Type B pancreatic cell (in vitro differentiated cells): ENCODE measurements around the gene C1orf35. TPM values are rescaled to one million over a fixed set of nuclear protein-coding genes. Genes with fewer than 3 reads are reported as not detected.

ENCODE experiments used
- DNase-seq: peaks from one replicate; pipeline ENCODE4 v3.0.0; 2021; ENCODE audit warnings: mixed read lengths; ENCODE audit not compliant: unreplicated experiment; ENCODE audit errors: extremely low spot score
- H3K27ac Mint-ChIP-seq: 2 replicates; pipeline ENCODE4 v1.8.0; 2021; ENCODE audit warnings: mild to moderate bottlenecking, mixed read lengths
- H3K27me3 Mint-ChIP-seq: 2 replicates; pipeline ENCODE4 v1.8.0; 2021; ENCODE audit warnings: mixed read lengths
- H3K36me3 Mint-ChIP-seq: 2 replicates; pipeline ENCODE4 v1.8.0; 2021; ENCODE audit warnings: mixed read lengths
- H3K4me1 Mint-ChIP-seq: one replicate; pipeline ENCODE4 v1.8.0; 2021; ENCODE audit warnings: mixed read lengths; ENCODE audit not compliant: unreplicated experiment
- H3K4me3 Mint-ChIP-seq: 2 replicates; pipeline ENCODE4 v1.8.0; 2021; ENCODE audit warnings: mild to moderate bottlenecking, mixed read lengths
- H3K9me3 Mint-ChIP-seq: 2 replicates; pipeline ENCODE4 v1.8.0; 2021; ENCODE audit warnings: mixed read lengths
- CTCF ChIP-seq: fragments of 200-600 bp; sonication (generic); conservative IDR thresholded peaks from 2 replicates; pipeline ENCODE4 v1.5.0; 2021; ENCODE audit warnings: antibody characterized with exemption, mild to moderate bottlenecking
- total RNA-seq: library from RNA; stranded (reverse); gene quantifications from 2 replicates; pipeline ENCODE4 v1.2.1, GENCODE V29; 2021; ENCODE audit warnings: low replicate concordance

C1orf35 gene
- total RNA-seq, 1 donor from 2014 or later: 23.3 TPM

- H3K9me3 Mint-ChIP-seq: no peaks in the 10 kb centered on the region
- H3K4me1 Mint-ChIP-seq: peaks cover 9% of the 10 kb centered on the region
- H3K36me3 Mint-ChIP-seq: peaks cover 23% of the 10 kb centered on the region
- no peak for DNase-seq
- H3K27me3 Mint-ChIP-seq: no peaks in the 10 kb centered on the region
- peak overlapping the region; percentile 81 for H3K27ac Mint-ChIP-seq
- no peak overlapping the region for H3K4me3 Mint-ChIP-seq
- no peak for TF ChIP-seq CTCF
These were observed 9.8 kb downstream of the C1orf35 start for GRCh38 chr1:228093050-228093906.

GRCh38 chr1:228092342-228093049, 10.6 kb downstream of the C1orf35 start:
- Mint-ChIP-seq H3K4me1 (peaks cover 15% of the 10 kb centered on the region), H3K9me3 (no peaks in the 10 kb centered on the region), H3K27me3 (no peaks in the 10 kb centered on the region), H3K36me3 (peaks cover 28% of the 10 kb centered on the region), H3K4me3 (no peak overlapping the region), H3K27ac (peak overlapping the region; percentile 81)
- no peak for DNase-seq
- TF ChIP-seq CTCF: no peak

- DNase-seq: no peak
- Mint-ChIP-seq H3K4me3 (no peak overlapping the region), H3K27me3 (no peaks in the 10 kb centered on the region), H3K4me1 (peaks cover 26% of the 10 kb centered on the region), H3K27ac (peak overlapping the region; percentile 81), H3K9me3 (no peaks in the 10 kb centered on the region), H3K36me3 (peaks cover 28% of the 10 kb centered on the region)
- TF ChIP-seq CTCF: no peak
These were observed 12.0 kb downstream of the C1orf35 start for GRCh38 chr1:228091084-228091483.

GRCh38 chr1:228090613-228091081, 12.5 kb downstream of the C1orf35 start:
- Mint-ChIP-seq H3K4me3 (no peak overlapping the region), H3K27me3 (no peaks in the 10 kb centered on the region), H3K36me3 (peaks cover 24% of the 10 kb centered on the region), H3K4me1 (peaks cover 26% of the 10 kb centered on the region), H3K9me3 (no peaks in the 10 kb centered on the region), H3K27ac (peak overlapping the region; percentile 81)
- DNase-seq: no peak
- no peak for TF ChIP-seq CTCF

GRCh38 chr1:228089519-228090380, 13.4 kb downstream of the C1orf35 start:
- Mint-ChIP-seq H3K27me3 (no peaks in the 10 kb centered on the region), H3K4me1 (peaks cover 35% of the 10 kb centered on the region), H3K9me3 (no peaks in the 10 kb centered on the region), H3K36me3 (peaks cover 16% of the 10 kb centered on the region), H3K4me3 (peak overlapping the region; percentile 64), H3K27ac (peak overlapping the region; percentile 81)
- no peak for DNase-seq
- TF ChIP-seq CTCF: no peak
